CD1c-positive myeloid dendritic cell (primary cell): ENCODE data around the gene TSHZ1.
"Not testable (repeated sequence)": the region's sequence is repeated elsewhere in the genome, so short reads cannot be mapped to it uniquely, and the experiment has no call there.

Experiments
- DNase-seq: peaks from one replicate; pipeline ENCODE4 v3.0.0-alpha.2; 2016; ENCODE audit errors: extremely low spot score

The TSHZ1 gene

DNA sequence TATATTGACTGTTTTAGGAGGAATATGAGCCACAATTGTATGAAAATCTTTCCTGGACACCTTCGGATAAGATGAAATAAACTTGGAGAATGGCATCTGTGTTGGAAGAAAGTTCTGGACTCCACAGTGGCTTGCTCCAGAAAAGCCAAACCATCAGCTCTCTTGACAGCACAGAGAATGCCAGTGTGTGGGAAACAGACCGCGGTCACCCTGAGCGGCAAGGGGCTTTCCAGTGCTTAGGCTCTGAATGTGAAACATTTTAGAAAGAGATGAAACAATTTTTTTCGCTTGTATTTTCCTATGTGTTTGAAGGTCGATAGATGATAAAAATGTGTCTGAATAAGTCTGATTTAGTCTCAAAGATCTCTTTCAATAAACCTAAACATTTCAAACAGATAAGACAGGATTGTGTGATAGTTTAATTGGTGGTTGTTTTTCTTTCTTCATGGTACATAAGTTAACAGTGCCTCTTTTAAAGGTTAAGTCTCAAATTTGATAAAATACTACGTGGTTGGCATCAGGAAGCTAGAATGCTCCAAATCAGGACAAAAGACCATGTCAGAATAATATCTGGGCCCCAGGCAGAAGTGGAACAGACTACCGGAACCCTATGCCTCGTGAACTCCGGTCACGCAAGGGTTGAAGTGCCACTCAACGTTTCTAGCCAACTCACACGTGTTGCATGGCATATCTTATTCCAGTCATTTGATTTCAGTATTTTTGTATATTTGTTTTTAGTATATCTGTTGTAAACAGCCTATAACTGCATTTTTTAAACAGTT is 30.6 kb upstream of the TSHZ1 start:
- no peak for DNase-seq

DNA sequence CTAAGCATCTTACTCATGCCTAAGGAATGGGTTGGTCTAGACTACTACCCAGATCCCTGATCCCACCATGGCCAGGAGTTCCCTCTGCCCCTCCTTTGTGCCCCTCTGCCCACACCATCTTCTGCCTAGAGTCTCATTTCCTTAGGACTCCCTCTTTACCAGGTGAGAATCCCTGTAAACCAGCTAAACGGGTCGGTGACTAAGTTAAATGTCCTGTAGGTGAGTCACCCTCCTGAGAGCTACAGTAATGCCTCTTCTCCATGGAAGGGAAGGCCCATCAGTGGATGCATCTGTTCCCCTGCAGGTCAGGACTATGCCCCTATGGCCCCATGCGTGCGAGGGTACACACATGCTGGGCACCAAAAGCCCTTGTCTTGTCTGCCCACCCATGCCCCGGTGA is 27.1 kb upstream of the TSHZ1 start:
- DNase-seq, result no peak

DNA sequence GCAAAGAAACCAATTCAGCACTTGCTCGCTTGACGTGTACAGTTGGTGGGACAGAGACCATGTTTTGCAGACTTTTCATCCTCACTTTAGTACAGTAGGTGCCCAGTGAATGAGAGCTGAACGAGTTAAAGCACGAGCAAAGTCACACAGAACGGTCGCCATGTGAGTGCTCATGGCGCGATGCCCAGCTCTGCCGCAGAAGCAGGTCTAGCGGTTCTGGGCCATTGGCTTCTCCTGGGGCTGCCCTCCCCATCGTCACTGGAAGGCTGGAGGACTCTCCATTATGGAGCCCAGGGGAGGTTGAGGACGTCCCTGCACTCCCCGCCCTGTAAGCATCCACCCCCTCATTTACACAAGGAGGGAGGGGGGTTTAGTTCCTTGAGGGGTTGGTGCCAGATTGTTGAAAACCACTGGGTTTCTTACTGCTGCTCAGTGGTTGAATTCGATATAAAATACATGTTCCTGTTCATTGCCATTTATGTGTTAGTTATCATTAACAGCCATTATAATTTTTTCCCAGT is 26.6 kb upstream of the TSHZ1 start:
- DNase-seq, result no peak

DNA sequence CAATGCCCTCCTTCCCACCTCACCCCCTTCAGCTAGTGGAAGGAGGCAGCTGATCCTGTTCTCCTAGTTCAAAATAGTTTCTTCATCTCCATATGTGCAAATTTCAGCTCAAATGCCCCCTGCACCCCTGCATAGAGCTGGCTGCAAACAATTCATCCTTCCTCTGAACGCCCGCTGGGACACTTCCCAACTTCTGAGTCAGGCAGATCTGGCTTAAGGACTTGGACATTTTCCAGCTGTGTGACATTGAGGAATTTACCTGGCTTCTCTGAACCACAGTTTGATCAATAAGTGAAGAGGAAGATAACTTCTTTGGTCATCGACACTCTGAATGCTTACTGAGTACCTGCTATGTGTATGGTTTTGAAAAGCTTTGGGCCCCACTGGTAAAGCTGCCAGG is 25.1 kb upstream of the TSHZ1 start:
- no peak for DNase-seq

DNA sequence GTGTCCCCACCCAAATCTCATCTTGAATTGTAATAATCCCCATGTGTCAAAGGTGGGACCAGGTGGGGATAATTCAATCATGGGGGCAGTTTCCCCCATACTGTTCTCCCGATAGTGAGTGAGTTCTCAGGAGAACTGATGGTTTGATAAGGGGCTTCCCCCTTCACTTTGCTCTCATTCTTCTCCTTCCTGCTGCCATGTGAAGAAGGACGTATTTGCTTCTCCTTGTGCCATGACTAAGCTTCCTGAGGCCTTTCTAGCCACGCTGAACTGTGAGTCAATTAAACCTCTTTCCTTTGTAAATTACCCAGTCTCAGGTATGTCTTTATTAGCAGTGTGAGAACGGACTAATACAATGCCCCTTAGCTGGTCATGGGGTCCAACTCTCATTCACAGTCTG is 22.9 kb upstream of the TSHZ1 start:
- not testable (repeated sequence) for DNase-seq

DNA sequence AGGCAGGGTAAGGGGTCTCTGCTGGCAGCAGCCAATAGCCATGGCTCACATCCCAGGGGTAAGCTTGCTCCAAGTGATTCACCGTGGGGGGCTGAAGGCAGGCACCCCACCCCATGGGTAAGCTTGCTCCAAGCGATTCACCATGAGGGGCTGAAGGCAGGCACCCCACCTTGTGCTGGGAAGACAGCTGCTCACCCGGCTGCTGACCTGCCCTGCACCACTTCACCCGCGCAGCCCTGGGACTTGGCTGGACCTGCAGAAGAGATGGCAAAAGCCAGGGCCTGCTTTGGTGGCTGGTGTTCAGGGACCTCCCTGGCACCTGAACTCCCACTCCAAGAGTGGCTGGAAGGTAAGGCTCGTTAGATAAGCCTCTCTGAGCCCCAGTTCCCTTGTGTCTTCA is 20.9 kb upstream of the TSHZ1 start:
- no peak for DNase-seq

DNA sequence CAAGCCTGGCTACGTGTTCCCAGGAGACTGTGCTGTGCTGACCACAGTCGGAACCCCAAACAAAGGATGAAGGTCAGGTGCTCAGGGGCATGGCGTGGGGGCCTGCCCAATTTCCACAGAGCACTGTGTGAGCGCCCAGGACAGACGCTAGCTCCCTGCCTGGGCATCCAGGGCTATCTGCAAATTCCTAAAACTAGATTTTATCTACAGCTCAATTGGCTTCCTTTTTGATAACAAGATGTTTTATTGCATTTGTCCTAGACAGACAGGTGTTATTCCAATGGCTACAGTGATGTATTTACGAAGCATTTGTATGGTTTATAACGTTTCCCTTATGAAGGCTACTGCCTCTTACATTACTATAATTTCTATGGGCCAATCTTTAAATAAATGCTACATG is 17.7 kb upstream of the TSHZ1 start:
- no peak for DNase-seq

DNA sequence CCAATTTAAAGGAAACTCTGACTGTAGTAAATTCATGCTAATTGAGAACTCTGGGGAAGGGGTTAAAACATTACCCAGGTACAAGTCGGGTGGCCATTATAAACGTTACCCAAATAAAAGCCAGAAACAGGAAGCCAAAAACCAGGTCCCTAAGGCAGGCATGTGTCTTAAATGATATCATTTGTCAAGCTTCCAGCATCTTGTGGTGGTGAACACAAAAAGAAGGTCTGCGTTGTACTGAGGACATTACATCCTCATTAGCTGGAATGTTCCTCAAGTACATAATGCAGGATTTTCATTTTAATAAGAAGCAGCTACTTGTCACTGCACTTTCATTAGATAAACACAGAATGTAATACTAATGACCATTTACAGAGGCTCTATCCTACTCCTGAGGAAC is 12.6 kb upstream of the TSHZ1 start:
- no peak for DNase-seq

DNA sequence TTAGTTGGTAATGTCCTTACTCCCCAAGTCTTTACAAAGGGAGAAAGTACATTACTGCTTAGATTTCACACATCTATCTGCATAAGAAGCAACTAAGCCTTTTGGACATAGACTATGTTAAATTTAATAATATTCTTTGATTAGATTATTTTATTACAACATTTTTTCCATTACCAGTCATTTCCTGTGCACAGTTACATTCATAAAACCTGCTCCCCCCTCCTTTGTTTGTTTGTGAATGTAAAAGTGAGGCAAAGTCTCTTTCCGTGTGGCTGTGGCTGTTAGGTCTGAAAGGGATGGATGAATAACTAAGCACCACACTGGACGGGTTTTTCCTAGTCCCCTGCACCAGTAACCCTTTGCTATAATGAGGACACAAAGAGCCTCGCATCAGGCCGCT is 11.3 kb upstream of the TSHZ1 start:
- DNase-seq, result no peak

DNA sequence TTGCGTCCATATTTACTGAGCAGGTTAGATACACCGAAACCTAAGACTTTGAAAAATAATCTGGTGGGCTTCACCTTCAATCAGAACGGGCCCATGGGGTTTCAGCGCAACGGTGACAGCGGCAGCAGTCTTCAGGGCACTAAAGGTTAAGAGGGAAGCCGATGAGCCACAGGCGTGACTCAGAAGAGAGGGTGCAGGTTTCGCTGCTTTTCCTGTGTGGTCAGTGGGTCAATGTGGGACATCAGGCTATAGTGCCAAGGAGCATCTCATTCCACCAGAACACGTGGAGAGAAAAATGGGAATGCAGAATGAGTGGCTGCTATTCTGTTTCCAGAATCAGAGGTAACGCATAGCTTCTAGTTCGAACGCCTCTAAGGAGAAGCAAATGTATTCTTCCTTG is 10.5 kb upstream of the TSHZ1 start:
- no peak for DNase-seq

DNA sequence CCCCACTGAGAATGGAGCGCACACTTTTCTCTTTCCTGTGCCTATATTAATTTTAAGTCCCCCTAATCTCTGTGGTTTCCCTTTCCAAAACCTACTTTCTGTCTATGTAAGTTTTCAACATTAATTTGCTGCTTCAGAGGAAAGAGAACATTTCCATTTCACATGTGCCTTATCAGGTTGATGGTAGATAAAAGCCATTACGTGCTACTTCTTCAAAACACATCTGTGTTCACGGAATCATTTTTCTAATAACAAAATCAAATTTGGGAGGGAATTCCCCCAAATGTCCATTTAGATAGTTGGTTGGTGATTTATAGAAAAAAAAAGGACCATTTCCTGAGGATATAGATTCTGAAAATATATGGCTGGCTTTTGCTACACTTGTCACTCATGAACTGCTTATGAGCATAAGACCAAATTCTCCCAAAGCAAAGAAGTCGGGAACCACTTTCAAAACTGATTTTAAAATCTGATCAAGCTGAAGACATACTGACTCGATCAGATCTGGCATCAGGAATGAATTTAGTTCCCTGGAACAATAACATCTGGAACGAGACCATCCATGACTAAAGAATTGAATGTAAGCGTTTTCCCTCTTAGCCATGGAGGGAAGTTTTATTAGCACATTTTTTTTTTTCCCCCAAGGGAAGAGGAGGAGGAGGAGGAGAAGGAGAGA is 9.9 kb upstream of the TSHZ1 start:
- DNase-seq, result no peak

DNA sequence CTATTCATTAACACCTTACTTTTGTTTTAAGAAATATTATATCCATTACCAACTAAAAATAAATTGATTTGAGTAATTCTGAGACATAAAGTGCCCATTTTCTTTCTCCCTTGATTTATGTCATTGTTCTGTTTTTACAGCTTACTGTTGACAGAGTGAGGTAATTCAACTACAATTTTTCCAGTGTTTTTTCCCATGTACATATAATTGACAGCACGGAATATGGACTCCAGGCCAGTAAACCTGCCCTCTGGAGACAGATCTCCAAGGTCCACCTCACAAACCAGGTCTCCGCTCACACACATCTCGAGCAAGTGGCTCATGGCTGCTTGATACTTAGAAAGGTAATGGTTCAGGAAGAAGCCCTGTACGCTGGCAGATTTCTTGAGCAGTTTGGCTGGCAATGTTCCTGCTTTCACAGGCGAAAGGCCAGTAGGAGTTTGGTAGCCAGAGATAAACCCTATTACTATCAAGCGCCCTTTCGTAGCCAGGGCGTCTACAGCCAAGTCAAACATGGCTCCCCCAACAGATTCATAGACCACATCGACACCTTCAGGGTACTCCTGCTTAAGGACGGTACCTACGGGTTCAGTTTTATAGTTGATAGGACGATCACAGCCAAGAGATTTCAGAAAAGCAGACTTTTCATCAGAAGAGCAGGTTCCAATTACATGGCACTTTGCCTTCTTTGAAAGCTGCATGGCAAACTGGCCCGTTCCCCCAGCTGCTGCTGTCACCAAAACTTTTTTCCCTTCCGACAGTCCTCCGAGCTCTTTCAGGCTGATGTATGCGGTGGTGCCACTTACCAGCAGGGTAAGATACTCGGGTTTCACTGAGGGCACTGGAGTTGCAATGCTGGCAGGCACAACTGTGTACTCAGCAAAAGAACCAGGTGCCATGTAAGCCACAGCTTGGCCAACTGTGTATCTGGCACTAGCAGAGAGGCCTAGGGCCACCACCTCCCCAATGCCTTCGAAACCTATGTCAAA is 9.0 kb upstream of the TSHZ1 start:
- no peak for DNase-seq

DNA sequence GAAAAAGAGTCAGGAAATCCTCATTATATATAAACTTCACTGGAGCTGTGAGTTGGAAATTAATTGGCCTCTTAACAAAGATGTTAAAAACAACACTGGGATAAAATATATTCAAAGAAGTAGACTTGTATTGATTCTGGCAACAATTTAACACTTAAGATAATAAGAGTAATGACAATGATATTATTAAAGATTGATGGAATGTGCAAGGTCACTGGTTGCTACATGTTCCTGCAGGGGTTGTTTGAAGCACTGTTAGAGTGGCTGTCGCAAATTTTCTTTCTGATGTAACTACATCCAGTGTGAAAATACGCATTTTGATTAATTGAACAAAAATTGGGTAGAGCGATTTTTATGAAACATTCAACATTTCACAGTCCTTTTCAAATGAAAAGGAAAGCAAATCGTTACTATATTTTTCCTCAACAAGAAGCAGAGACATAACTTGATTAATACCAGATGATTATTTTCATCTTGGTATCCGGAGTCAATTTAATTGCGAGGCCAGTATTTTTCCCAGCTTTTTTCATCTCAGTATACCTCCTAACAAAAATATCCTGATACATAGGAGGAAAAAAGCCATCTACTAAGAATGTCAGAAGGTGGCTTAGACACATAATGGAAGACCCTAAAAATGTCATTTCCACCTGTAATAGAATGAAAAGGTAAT is 7.8 kb upstream of the TSHZ1 start:
- no peak for DNase-seq

DNA sequence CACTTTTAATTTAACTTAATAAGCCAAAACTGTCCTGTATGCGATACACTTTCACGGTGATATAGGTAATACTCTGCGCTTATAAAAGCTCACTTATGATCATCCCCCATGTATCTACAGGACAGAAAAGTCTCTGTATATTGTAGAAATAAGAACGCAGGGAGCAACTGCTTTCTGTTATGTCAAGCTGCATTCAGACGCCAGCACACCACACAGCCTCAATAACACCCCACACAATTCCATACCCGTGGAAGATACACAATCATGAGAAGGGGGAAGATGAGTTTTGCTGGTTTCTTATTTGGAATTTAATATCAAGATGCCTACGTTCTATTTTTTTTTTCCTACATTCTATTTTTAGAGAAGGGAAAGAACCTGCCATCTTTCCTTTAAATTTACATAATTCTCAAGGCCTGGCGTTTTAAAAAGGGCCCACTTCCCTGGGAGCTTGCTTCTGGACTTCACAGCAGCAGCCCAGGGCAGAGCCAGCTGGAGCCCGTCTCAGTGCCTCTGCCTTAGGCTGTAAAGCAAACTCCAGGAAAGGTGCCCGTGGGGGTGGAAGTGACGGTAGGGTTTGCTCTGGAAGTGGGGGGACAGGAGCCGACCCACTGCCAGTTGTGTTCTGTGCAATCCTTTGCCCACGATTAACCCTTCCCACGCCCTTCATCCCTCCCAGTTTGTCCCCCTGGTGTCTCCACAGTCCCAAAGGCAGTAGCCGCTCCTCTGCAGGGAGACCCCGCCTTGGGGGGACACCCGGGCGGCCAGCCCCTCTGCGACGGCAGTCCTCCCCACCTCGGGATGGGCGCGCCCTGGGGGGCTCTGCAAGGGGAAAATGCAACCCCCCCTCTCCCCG is 7.0 kb upstream of the TSHZ1 start:
- no peak for DNase-seq

DNA sequence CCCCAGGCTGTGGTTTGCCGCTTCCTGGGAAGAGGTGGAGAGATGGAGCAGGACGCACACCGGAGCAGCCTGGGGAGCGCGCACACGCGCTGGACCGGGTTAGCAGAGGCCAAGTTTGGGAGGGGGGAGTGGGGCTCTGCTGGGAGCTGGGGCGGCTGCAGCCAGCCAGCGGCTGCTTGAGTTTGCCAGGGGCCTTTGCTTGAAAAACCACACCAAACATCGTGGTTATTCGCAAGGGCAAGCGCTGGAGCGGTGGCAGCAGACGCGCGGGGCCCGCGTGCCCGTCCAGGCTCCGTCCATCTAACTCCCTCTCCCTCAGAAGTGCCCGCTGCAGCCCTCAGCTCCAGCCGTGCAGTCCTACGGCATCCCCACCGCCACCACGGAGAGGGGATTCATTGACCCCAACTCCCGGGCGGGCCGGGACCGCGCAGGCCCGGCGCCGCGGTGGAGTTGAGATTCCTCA is 6.3 kb upstream of the TSHZ1 start:
- DNase-seq, result no peak

DNA sequence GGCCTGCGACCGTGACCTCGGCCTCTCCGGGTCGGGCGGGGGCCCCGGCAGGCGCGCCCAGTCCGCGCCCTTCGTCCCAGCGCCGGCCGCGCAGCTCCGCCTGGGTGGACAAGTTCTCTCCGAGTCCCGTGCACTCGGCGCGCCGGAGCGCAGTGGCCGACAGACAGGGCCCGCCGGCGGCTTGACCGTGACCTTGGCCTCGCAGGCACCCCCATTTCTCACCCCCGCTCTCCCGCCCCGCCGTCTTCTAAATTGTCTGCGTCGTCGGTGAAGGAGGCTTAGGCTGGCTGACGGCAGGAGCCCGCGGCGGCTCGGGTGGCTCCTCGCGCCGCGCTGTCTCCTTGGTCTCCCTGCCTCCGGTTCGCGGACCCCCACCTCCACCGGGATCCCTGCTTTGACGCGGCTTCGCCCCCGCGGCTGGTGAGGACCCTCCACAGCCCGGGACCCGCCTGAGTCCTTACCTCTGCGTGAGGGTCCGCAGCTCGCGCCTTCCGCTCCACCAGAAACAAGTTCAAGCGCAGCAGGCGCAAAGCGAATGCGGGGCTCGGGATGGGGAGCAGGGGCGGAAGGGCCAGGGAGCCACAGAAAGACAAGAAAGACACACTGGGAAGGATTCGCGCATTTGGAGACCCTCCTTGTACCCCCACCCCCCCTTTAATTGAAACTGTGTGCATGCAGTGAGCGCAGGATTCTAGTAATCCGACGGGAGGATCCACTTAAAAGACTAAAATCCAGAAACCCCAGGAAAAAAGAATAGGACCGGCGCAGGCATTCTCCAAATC is 5.7 kb upstream of the TSHZ1 start:
- DNase-seq, result no peak

DNA sequence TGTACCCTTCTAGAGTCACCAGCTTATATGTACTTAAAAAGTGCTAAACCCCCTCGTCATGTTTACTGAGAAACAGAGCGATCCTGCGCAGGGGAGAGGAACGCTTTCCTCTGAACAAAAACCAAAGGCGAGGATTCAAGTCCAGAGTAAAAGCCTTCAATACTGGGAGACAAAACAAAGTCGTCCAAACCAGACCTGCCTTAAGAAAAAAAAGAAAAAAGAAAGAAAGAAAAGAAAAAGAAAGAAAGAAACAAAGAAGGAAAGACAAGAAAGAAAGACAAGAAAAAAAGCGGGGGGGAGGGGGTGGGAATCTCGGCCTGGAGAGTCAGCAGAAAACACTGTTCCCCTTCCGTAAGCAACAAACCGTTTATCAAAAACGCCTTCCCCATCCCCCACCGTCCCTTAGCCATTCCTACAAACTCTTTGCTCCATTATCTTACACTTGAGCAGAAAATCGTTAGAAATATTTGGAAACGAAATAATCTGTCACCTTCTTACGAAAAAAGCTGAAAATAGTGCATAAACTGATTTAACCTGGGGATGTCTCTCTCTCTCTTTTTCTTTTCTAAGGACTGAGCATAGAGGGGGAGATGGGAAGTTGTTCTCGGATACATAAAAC is 5.0 kb upstream of the TSHZ1 start:
- DNase-seq, result no peak

DNA sequence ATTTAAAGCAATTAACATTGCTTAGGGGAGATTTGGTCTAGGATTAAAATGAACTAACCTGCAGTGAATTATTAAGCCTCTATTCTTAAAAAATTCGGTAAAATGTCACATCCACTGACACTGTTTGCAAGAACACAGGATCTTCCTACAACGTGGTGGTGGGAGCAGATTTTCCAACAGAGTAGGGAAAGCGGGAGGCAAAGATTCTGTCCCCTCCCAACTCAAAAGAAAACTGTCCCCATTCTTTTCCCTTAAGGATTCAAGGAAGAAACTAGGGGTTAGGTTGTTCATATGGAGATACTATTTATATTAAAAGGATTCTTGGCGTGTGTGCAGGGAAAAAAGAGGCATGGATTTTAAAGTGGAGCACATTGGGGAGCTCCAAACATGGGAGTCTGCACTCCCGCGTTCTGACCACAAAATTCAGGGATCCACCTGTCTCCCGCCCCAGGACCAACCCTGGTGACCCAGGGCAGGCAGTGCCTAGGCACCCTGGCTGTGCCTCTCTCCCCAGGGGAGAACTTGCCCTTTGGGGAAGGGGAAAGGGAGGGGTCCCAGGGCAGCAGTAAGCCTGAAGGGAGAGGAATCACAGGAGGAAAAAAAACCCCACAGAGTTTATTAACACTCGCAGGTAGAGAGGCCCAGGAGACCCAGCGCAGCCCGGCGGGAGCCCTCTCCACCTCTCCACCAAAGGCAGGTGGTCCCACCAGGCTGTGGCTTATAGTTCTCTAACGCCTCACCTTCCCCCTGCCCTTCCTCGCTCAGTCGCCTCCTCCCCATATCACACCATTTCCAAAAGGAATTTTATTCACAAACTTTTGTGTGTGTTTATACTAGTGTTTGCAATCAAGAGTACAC is 3.9 kb upstream of the TSHZ1 start:
- no peak for DNase-seq
